ENCODE data around the gene PLAC1.

The PLAC1 gene

DNA sequence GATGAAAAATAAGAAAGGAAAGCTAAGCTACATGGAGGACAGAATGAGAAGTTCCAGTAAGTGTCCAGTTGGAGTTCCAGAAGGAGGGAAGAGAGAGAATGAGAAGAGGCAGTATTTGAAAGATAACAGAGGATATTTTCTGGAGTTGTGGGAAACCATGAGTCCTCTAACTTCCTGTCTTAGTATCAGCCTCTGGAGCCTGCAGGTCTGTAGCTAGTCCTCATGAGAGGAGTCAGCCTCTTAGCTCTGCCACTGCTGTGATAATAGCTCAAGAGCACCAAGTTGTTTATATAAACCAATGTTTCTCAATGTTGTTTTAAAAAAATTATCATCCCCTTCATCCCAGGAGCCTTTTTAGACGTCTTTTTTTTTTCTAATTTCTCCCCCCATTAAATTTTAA, 2.4 kb upstream of the PLAC1 start:
- no peak overlapping the region for H3K4me3 ChIP-seq (replicated peaks in 1 of 2; ENCODE audit: low read depth in 2 of 2, low read length in 2 of 2)
- TF ChIP-seq, protein P1, sequence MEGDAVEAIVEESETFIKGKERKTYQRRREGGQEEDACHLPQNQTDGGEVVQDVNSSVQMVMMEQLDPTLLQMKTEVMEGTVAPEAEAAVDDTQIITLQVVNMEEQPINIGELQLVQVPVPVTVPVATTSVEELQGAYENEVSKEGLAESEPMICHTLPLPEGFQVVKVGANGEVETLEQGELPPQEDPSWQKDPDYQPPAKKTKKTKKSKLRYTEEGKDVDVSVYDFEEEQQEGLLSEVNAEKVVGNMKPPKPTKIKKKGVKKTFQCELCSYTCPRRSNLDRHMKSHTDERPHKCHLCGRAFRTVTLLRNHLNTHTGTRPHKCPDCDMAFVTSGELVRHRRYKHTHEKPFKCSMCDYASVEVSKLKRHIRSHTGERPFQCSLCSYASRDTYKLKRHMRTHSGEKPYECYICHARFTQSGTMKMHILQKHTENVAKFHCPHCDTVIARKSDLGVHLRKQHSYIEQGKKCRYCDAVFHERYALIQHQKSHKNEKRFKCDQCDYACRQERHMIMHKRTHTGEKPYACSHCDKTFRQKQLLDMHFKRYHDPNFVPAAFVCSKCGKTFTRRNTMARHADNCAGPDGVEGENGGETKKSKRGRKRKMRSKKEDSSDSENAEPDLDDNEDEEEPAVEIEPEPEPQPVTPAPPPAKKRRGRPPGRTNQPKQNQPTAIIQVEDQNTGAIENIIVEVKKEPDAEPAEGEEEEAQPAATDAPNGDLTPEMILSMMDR (IDR thresholded peaks at IDR 0.05; ENCODE audit: low read depth, low read length), result no peak
- DNase-seq (ENCODE audit: low read depth in 2 of 2), result peak in 1 of 2 donors; percentile 1

DNA sequence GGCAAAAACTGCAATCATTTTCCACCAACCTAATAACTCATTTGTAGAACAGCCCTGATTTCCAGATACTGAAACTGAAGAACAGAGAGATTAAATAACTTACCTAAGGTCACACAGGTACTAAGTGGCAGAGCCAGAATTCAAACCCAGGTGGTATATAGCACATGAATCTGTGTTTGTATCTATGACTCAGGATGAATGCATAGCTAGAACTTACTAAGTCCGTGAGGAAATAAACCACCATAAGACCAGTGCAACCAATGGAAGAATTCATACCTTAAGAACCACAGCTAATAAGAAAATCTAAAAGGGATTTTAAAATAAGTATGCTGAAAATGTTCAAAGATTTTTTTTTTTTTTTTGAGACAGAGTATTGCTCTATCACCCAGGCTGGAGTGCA, 1.5 kb upstream of the PLAC1 start:
- DNase-seq (ENCODE audit: low read depth in 2 of 2), result peak in 1 of 2 donors; percentile 2
- no peak overlapping the region for H3K4me3 ChIP-seq (replicated peaks in 1 of 2; ENCODE audit: low read depth in 2 of 2, low read length in 2 of 2)
- TF ChIP-seq, protein P1 (IDR thresholded peaks at IDR 0.05; ENCODE audit: low read depth, low read length), result no peak

DNA sequence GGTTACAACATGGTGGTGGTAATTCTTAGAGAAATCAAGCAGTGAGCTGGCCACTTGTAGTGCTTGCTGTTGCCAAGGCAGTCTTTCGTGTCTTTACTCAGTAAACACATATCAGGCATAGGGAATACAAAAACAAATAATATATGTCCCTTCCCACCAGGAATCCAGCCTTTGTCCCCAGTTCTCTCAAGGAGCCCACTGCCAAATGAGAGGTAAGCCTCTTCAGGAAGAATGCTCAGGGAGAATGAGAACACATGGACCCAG, 421 bp upstream of the PLAC1 start:
- no peak for DNase-seq (ENCODE audit: low read depth in 2 of 2)
- no peak overlapping the region for H3K4me3 ChIP-seq (replicated peaks in 1 of 2; ENCODE audit: low read depth in 2 of 2, low read length in 2 of 2)
- TF ChIP-seq, protein P1 (IDR thresholded peaks at IDR 0.05; ENCODE audit: low read depth, low read length), result no peak

DNA sequence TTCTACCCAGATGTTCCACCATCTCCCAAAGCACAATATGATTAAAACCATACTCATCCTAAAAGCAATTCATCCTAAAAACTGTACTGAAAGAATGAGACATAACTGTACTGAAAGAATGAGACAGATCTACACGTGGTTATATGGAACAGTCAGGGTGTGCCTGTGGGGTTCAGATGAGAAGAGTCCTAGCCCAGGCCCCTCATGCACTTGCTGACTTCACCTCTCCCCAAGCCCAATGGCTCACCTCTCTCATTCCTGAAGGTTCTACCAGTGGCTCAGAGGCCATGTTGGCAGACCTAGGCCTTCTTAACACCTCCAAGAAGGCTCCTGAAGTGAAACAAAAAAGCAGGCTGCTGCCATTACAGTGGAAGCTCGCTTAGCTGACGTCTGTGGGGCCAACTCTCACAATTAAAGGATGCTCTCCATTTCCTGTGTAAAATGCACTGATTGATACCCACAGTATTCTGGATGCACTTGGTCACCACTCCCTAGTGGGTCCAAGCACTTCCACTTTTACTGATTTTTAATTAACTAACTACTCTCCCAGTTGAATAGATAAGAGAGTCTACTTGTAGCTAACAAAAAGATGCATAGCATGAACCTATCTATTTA, 3.8 kb downstream of the PLAC1 start:
- DNase-seq (ENCODE audit: low read depth in 2 of 2), result no peak
- H3K4me3 ChIP-seq (replicated peaks in 1 of 2; ENCODE audit: low read depth in 2 of 2, low read length in 2 of 2), result no peak overlapping the region
- TF ChIP-seq, protein P1 (IDR thresholded peaks at IDR 0.05; ENCODE audit: low read depth, low read length), result no peak

DNA sequence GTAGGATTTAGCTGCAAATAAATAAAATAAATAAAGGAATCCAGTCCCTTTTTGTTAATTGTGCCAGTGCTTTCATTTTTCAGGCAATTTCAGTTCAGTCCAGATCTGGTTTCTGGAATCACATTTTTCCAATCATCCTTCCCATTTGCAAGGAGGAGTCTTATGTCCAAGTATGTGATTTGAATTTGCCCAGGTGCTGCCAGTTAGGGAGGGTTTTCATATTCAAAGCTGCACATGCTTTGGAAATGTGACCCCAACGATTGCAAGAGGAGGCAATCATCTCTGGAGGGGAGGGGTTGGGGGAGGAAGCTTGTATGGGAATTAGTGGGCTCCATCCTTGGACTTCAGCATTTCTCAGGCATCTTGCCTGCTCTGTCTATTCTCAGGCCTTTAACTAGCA, 4.4 kb downstream of the PLAC1 start:
- H3K4me3 ChIP-seq (replicated peaks in 1 of 2; ENCODE audit: low read depth in 2 of 2, low read length in 2 of 2), result no peak overlapping the region
- TF ChIP-seq, protein P1 (IDR thresholded peaks at IDR 0.05; ENCODE audit: low read depth, low read length), result no peak
- DNase-seq (ENCODE audit: low read depth in 2 of 2), result no peak

DNA sequence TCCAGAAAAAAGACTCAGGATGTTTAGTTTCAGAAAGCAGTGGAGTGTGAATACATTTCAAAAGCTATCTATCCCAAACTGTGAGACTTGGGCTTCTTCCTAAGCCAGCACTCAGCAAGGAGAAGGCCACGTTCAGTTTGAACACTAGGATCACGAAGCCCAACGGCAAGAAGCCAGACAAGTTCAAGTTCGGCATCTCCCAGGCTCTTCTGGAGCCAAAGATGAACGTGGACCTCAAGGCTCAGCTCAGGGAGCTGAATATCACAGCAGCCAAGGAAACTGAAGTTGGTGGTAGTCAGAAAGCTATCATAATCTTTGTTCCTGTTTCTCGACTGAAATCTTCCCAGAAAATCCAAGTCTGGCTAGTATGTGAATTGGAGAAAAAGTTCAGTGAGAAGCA, 7.6 kb downstream of the PLAC1 start:
- no peak overlapping the region for H3K4me3 ChIP-seq (replicated peaks in 1 of 2; ENCODE audit: low read depth in 2 of 2, low read length in 2 of 2)
- TF ChIP-seq, protein P1 (IDR thresholded peaks at IDR 0.05; ENCODE audit: low read depth, low read length), result no peak

DNA sequence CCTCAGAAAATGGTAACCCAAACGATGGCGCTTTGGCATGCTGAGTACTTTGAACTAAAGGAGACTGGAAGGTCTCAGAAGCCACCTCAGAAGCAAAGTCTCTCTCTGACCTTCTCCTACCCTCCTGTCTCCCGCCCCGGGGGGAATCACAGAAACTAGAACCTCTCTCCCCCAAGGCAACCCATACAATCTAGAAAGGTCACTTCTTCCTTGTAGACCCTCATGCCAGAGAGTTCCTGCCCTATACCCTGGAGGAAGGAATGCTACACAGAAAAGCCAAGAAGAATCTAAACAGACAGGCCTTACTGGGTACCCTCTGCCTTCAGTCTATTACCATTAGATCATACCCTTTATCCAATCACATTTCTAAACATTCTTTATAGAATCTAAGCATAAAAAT, 8.5 kb downstream of the PLAC1 start:
- no peak overlapping the region for H3K4me3 ChIP-seq (replicated peaks in 1 of 2; ENCODE audit: low read depth in 2 of 2, low read length in 2 of 2)
- TF ChIP-seq, protein P1 (IDR thresholded peaks at IDR 0.05; ENCODE audit: low read depth, low read length), result no peak
- DNase-seq (ENCODE audit: low read depth in 2 of 2), result no peak

More for the DNA sequence above, 7.6 kb downstream of the PLAC1 start:
- DNase-seq (ENCODE audit: low read depth in 2 of 2), result no peak

Measured in cardiac fibroblast (primary cell).